Measurements from ENCODE around the gene CRISPLD2.

CRISPLD2 gene

GRCh38 chr16:84919269-84919668 lies 99.5 kb downstream of the CRISPLD2 start:
- Histone ChIP-seq H3K27ac (no peak overlapping the region), H3K4me3 (no peak overlapping the region)

- Histone ChIP-seq H3K27ac (no peak overlapping the region), H3K4me3 (no peak overlapping the region)
Measured at GRCh38 chr16:84919708-84920107, 99.9 kb downstream of the CRISPLD2 start.

GRCh38 chr16:84920333-84920732 lies 100.5 kb downstream of the CRISPLD2 start:
- Histone ChIP-seq H3K27ac (no peak overlapping the region), H3K4me3 (no peak overlapping the region)

- no peak overlapping the region for H3K4me3 ChIP-seq
- H3K27ac ChIP-seq: peak overlapping the region in 11 of 21 experiments; percentile 3 to 73 (median 51)
Measured at GRCh38 chr16:84922351-84923120, 102.8 kb downstream of the CRISPLD2 start.

GRCh38 chr16:84924331-84925091 lies 104.7 kb downstream of the CRISPLD2 start:
- H3K4me3 ChIP-seq: no peak overlapping the region
- no peak overlapping the region for H3K27ac ChIP-seq

- Histone ChIP-seq H3K27ac (no peak overlapping the region), H3K4me3 (no peak overlapping the region)
Measured at GRCh38 chr16:84925092-84925772, 105.4 kb downstream of the CRISPLD2 start.

- H3K4me3 ChIP-seq: no peak overlapping the region
- no peak overlapping the region for H3K27ac ChIP-seq
Measured at GRCh38 chr16:84925773-84926372, 106.1 kb downstream of the CRISPLD2 start.

GRCh38 chr16:84926462-84926861 lies 106.7 kb downstream of the CRISPLD2 start:
- Histone ChIP-seq H3K4me3 (no peak overlapping the region), H3K27ac (no peak overlapping the region)

- peak overlapping the region in 4 of 21 experiments; percentile 20 to 53 (median 37) for H3K27ac ChIP-seq
Measured at GRCh38 chr16:84927621-84928591, 108.1 kb downstream of the CRISPLD2 start.

GRCh38 chr16:84928679-84929420 lies 109.1 kb downstream of the CRISPLD2 start:
- Histone ChIP-seq H3K4me3 (no peak overlapping the region), H3K27ac (peak overlapping the region in 8 of 21 experiments; percentile 18 to 69 (median 30))

More at GRCh38 chr16:84927621-84928591, 108.1 kb downstream of the CRISPLD2 start:
- H3K4me3 ChIP-seq: no peak overlapping the region

GRCh38 chr16:84929421-84930297 lies 109.9 kb downstream of the CRISPLD2 start:
- Histone ChIP-seq H3K27ac (peak overlapping the region in 9 of 21 experiments; percentile 2 to 69 (median 27)), H3K4me3 (no peak overlapping the region)

- Histone ChIP-seq H3K27ac (peak overlapping the region in 10 of 21 experiments; percentile 2 to 69 (median 36)), H3K4me3 (no peak overlapping the region)
Measured at GRCh38 chr16:84930298-84931106, 110.7 kb downstream of the CRISPLD2 start.

GRCh38 chr16:84931107-84931494 lies 111.3 kb downstream of the CRISPLD2 start:
- no peak overlapping the region for H3K4me3 ChIP-seq
- H3K27ac ChIP-seq: peak overlapping the region in 4 of 21 experiments; percentile 3 to 52 (median 30)

GRCh38 chr16:84931506-84931905 lies 111.7 kb downstream of the CRISPLD2 start:
- H3K27ac ChIP-seq: peak overlapping the region in 2 of 21 experiments; percentile 3 to 25

GRCh38 chr16:84932681-84933080 lies 112.9 kb downstream of the CRISPLD2 start:
- Histone ChIP-seq H3K4me3 (no peak overlapping the region), H3K27ac (peak overlapping the region in 3 of 21 experiments; percentile 49 to 72 (median 70))

More at GRCh38 chr16:84931506-84931905, 111.7 kb downstream of the CRISPLD2 start:
- no peak overlapping the region for H3K4me3 ChIP-seq

All from skin epidermis (tissue), 12 donors.